HepG2 (cell line): ENCODE data around the gene NCCRP1. TPM values are rescaled to one million over a fixed set of nuclear protein-coding genes. Genes with fewer than 3 reads are reported as not detected.

Experiments
- ATAC-seq: fragments of 200-7000 bp; cut with Tn5 transposase; 3 replicates; pipeline ENCODE4 v1.9.1; 2020; ENCODE audit warnings: mild to moderate bottlenecking, moderate library complexity
- BruUV-seq: library from RNA; stranded (reverse); fragments of 400-500 nt; replicated peaks from 2 replicates; lab custom pipeline; 2021; lab: Mats Ljungman, UMichigan
- CTCF ChIA-PET: fragments of 300-600 bp; formaldehyde crosslinking; extraction: SDS; loops from one replicate; lab custom pipeline; 2021; ENCODE audit warnings: low total read pairs, inconsistent platforms, low intra/inter-chr PET ratio; lab: Yijun Ruan, JAX
- POLR2A ChIA-PET: fragments of 350-600 bp; sonication (Branson Sonifier 250); formaldehyde crosslinking; loops from one replicate; lab custom pipeline; 2020; ENCODE audit warnings: antibody characterized with exemption, inconsistent platforms; lab: Yijun Ruan, JAX
- DNase-seq: peaks from one replicate; pipeline ENCODE4 v3.0.0-alpha.2; 2015; ENCODE audit warnings: low spot score
- FAIRE-seq: peaks from 3 replicates; lab custom pipeline; 2011; peaks lifted over from hg19 to GRCh38; lab: Jason Lieb, UNC
- H2AFZ ChIP-seq: one replicate; pipeline ENCODE4 v1.6.1; 2011; ENCODE audit warnings: low read length, inconsistent platforms
- H3K27ac ChIP-seq: fragments of 300-600 bp; 3 replicates; pipeline ENCODE4 v1.8.0; 2011; ENCODE audit warnings: mixed run types, mild to moderate bottlenecking, mixed read lengths, low read length, inconsistent platforms; ENCODE audit not compliant: insufficient read depth; ENCODE audit errors: extremely low read length
- H3K27me3 ChIP-seq, 2 experiments: fragments of 200-600 bp in 1 of 2; 2 replicates in 1 of 2; 3 replicates in 1 of 2; pipeline versions ENCODE4 v1.6.0 to v1.8.0; 2011; ENCODE audit warnings: low read length in 2 of 2, mild to moderate bottlenecking in 2 of 2, moderate library complexity in 2 of 2, inconsistent platforms in 1 of 2; ENCODE audit not compliant: insufficient read depth in 2 of 2, control insufficient read depth in 1 of 2
- H3K36me3 ChIP-seq, 2 experiments: fragments of 200-600 bp in 1 of 2; replicated peaks in 1 of 2; 2 replicates in 1 of 2; 3 replicates in 1 of 2; pipeline versions ENCODE4 v1.5.1 to v1.8.0; 2011; ENCODE audit warnings: low read length in 2 of 2, inconsistent platforms in 1 of 2; ENCODE audit not compliant: insufficient read depth in 2 of 2, control insufficient read depth in 1 of 2
- H3K4me1 ChIP-seq: 2 replicates; pipeline ENCODE4 v1.5.1; 2012; ENCODE audit warnings: low read length, inconsistent platforms; ENCODE audit not compliant: insufficient read depth
- H3K4me2 ChIP-seq: 2 replicates; pipeline ENCODE4 v1.6.0; 2011; ENCODE audit warnings: low read depth, low read length, inconsistent platforms
- H3K4me3 ChIP-seq, 3 experiments: fragments of 200-600 bp in 1 of 3; sonication (generic), shearing (Covaris generic) in 1 of 3; replicated peaks in 1 of 3; 2 replicates each; pipeline ENCODE4 v1.5.1; 2011 to 2016; ENCODE audit warnings: low read length in 3 of 3, inconsistent platforms in 2 of 3, low read depth in 2 of 3, mild to moderate bottlenecking in 2 of 3, control low read depth in 1 of 3, mixed read lengths in 1 of 3; ENCODE audit not compliant: insufficient read depth in 1 of 3
- H3K79me2 ChIP-seq: one replicate; pipeline ENCODE4 v1.6.1; 2011; ENCODE audit warnings: low read length, inconsistent platforms; ENCODE audit not compliant: insufficient read depth
- H3K9ac ChIP-seq: 2 replicates; pipeline ENCODE4 v1.6.0; 2011; ENCODE audit warnings: mild to moderate bottlenecking, low read depth, low read length, inconsistent platforms; ENCODE audit not compliant: insufficient read depth
- H3K9me3 ChIP-seq: 2 replicates; pipeline ENCODE4 v1.5.1; 2012; ENCODE audit warnings: mild to moderate bottlenecking, low read length
- H4K20me1 ChIP-seq: 2 replicates; pipeline ENCODE4 v1.6.0; 2011; ENCODE audit warnings: inconsistent platforms, mild to moderate bottlenecking, low read length, moderate library complexity; ENCODE audit not compliant: insufficient read depth
- ELK4 ChIP-seq: sonication (generic); formaldehyde crosslinking; IDR thresholded peaks from 2 replicates; pipeline ENCODE4 v1.9.0; 2021; ENCODE audit warnings: missing genetic modification reagents, borderline replicate concordance
- HMGXB4 ChIP-seq, 2 experiments: sonication (generic) in 1 of 2; formaldehyde crosslinking in 1 of 2; IDR thresholded peaks; 2 replicates each; pipeline versions ENCODE4 v1.4.0 to v1.6.1; 2018 to 2020; ENCODE audit warnings: missing genetic modification reagents in 2 of 2, borderline replicate concordance in 1 of 2, low read depth in 1 of 2, mild to moderate bottlenecking in 1 of 2, missing biosample characterization in 1 of 2
- KLF13 ChIP-seq: sonication (generic); formaldehyde crosslinking; IDR thresholded peaks from 2 replicates; pipeline ENCODE4 v1.4.0; 2020; ENCODE audit warnings: mild to moderate bottlenecking, missing genetic modification reagents
- KLF16 ChIP-seq, 2 experiments: sonication (generic) in 1 of 2; formaldehyde crosslinking in 1 of 2; IDR thresholded peaks; 2 replicates each; pipeline versions ENCODE4 v1.6.1 to v1.8.0; 2016 to 2023; ENCODE audit warnings: missing genetic modification reagents in 2 of 2, missing compliant biosample characterization in 1 of 2
- NCOA5 ChIP-seq: sonication (generic); formaldehyde crosslinking; IDR thresholded peaks from 2 replicates; pipeline ENCODE4 v1.4.0; 2020; ENCODE audit warnings: missing genetic modification reagents
- PHF21A ChIP-seq: sonication (generic); formaldehyde crosslinking; IDR thresholded peaks from 2 replicates; pipeline ENCODE4 v1.5.0; 2020; ENCODE audit warnings: mild to moderate bottlenecking, missing genetic modification reagents
- SOX5 ChIP-seq: IDR thresholded peaks from 2 replicates; pipeline ENCODE4 v1.6.1; 2016; ENCODE audit warnings: borderline replicate concordance
- TBL1XR1 ChIP-seq: fragments of 150-350 bp; IDR thresholded peaks from 2 replicates; pipeline ENCODE4 v1.6.1; 2014; ENCODE audit warnings: borderline replicate concordance, low read length; ENCODE audit not compliant: partially characterized antibody
- TSC22D2 ChIP-seq: sonication (generic); formaldehyde crosslinking; IDR thresholded peaks from 2 replicates; pipeline ENCODE4 v1.5.1; 2020; ENCODE audit warnings: missing genetic modification reagents, mild to moderate bottlenecking, borderline replicate concordance
- ZBTB37 ChIP-seq: sonication (generic); formaldehyde crosslinking; IDR thresholded peaks from 2 replicates; pipeline ENCODE4 v1.4.0; 2020; ENCODE audit warnings: mild to moderate bottlenecking, missing genetic modification reagents
- ZNF280B ChIP-seq: sonication (generic); formaldehyde crosslinking; IDR thresholded peaks from 2 replicates; pipeline ENCODE4 v1.5.0; 2020; ENCODE audit warnings: missing genetic modification reagents, mild to moderate bottlenecking, borderline replicate concordance
- ZNF335 ChIP-seq: sonication (generic); formaldehyde crosslinking; IDR thresholded peaks from 2 replicates; pipeline ENCODE4 v1.4.0; 2020; ENCODE audit warnings: missing genetic modification reagents
- ZNF33A ChIP-seq: sonication (generic); formaldehyde crosslinking; IDR thresholded peaks from 2 replicates; pipeline ENCODE4 v1.5.1; 2020; ENCODE audit warnings: missing genetic modification reagents, mild to moderate bottlenecking, moderate library complexity, borderline replicate concordance
- ZNF550 ChIP-seq: sonication (generic); formaldehyde crosslinking; IDR thresholded peaks from 2 replicates; pipeline ENCODE4 v1.4.0; 2020; ENCODE audit warnings: mild to moderate bottlenecking, missing genetic modification reagents, borderline replicate concordance
- ZNF616 ChIP-seq: sonication (generic); formaldehyde crosslinking; IDR thresholded peaks from 2 replicates; pipeline ENCODE4 v1.5.0; 2020; ENCODE audit warnings: low read depth, mild to moderate bottlenecking, missing genetic modification reagents
- ZNF781 ChIP-seq: sonication (generic); formaldehyde crosslinking; IDR thresholded peaks from 2 replicates; pipeline ENCODE4 v1.5.1; 2020; ENCODE audit warnings: borderline replicate concordance, mild to moderate bottlenecking, missing genetic modification reagents; ENCODE audit errors: not compliant biosample characterization
- ZNF841 ChIP-seq: sonication (generic); formaldehyde crosslinking; IDR thresholded peaks from 2 replicates; pipeline ENCODE4 v1.8.1; 2023; ENCODE audit warnings: missing genetic modification reagents, borderline replicate concordance
- ZSCAN20 ChIP-seq: sonication (generic); formaldehyde crosslinking; IDR thresholded peaks from 2 replicates; pipeline ENCODE4 v1.4.0; 2020; ENCODE audit warnings: missing genetic modification reagents, mild to moderate bottlenecking, borderline replicate concordance
- WGBS: methylation state at CpG from one replicate; pipeline ENCODE4 v1.1.6; 2017; ENCODE audit warnings: low lambda C conversion rate; 5-methylcytosine and 5-hydroxymethylcytosine counted together
- in situ Hi-C: cut with HindIII; loops from 2 replicates; pipeline ENCODE4 v1.10.0; 2017; ENCODE audit warnings: low pct_unique_long_range_greater_than_20kb; ENCODE audit not compliant: extremely low pct_ligation_motif_present
- intact Hi-C: fragments of 100-400 bp; cut with micrococcal nuclease; formaldehyde crosslinking; loops from one replicate; pipeline ENCODE4 v1.10.0; 2022; ENCODE audit not compliant: unreplicated experiment
- polyA plus RNA-seq, 8 experiments: library from polyadenylated mRNA; depleted of rRNA in 3 of 8; stranded (reverse) in 7 of 8; unstranded in 1 of 8; fragments of >200 nt; fragmentation: Illumina TruSeq in 4 of 8; extraction: Trizol in 4 of 8; gene quantifications; 2 replicates each; pipeline versions ENCODE4 v1.2.1 to v1.2.3, GENCODE V29; 2011 to 2016; ENCODE audit warnings: low read depth in 4 of 8, missing spikeins in 1 of 8, mixed read lengths in 1 of 8; ENCODE audit not compliant: insufficient read depth in 1 of 8
- total RNA-seq, 5 experiments: library from RNA; depleted of rRNA; stranded (reverse); fragments of >200 nt; fragmentation: Illumina TruSeq; extraction: Trizol; gene quantifications; 2 replicates each; pipeline ENCODE4 v1.2.3, GENCODE V29; 2016; ENCODE audit warnings: low read depth in 1 of 5

Gene NCCRP1
- total and polyA plus RNA-seq, 2 of the 13 experiments (the other 11 are each of a cell fraction or from before 2014, with no cell fraction given), result not detected

GRCh38 chr19:39208175-39208795, 11.5 kb downstream of the NCCRP1 start:
- Histone ChIP-seq H4K20me1 (no peaks in the 10 kb centered on the region), H3K4me1 (no peaks in the 10 kb centered on the region), H3K36me3 (no peaks in the 10 kb centered on the region), H3K4me3 (no peak overlapping the region), H2AFZ (no peak overlapping the region), H3K4me2 (no peak overlapping the region), H3K9ac (no peak overlapping the region), H3K27me3 (peaks cover 6 to 20% of the 10 kb centered on the region in 2 experiments), H3K9me3 (no peaks in the 10 kb centered on the region), H3K79me2 (no peaks in the 10 kb centered on the region), H3K27ac (no peak overlapping the region)
- FAIRE-seq (no peak), ATAC-seq (no peak), DNase-seq (no peak)
- CTCF ChIA-PET, result no interaction called here
- POLR2A ChIA-PET, result no interaction called here
- WGBS, result 23% methylated on average over 2 of the region's 9 CpGs
- BruUV-seq, result no TSS peak
- in situ Hi-C loops (no loop called here), intact Hi-C loops (no loop called here)
- TF ChIP-seq KLF13 (CRISPR knock-in tag) (no peak), ZNF550 (CRISPR knock-in tag) (no peak), PHF21A (CRISPR knock-in tag) (no peak), ZNF841 (CRISPR knock-in tag) (no peak), ELK4 (CRISPR knock-in tag) (no peak), TBL1XR1 (no peak), ZNF335 (CRISPR knock-in tag) (no peak), TSC22D2 (CRISPR knock-in tag) (no peak), KLF16 (CRISPR knock-in tag; IDR thresholded peaks at IDR 0.05) (no peak), ZNF280B (CRISPR knock-in tag) (no peak), ZNF781 (CRISPR knock-in tag) (no peak), ZSCAN20 (CRISPR knock-in tag) (no peak), ZNF33A (no peak), ZNF616 (CRISPR knock-in tag) (no peak), HMGXB4 (CRISPR knock-in tag; IDR thresholded peaks at IDR 0.05; ENCODE audit: borderline replicate concordance in 1 of 2, low read depth in 1 of 2) (no peak), ZBTB37 (CRISPR knock-in tag) (no peak), SOX5 (CRISPR knock-in tag) (no peak), NCOA5 (CRISPR knock-in tag) (no peak)
